MM.1S (cell line): ENCODE measurements around the gene RCAN1.

Experiments used
- DNase-seq: peaks from one replicate; pipeline ENCODE4 v3.0.0-alpha.2; 2015
- H2AFZ ChIP-seq: fragments of 300-600 bp; sonication (generic); 2 replicates; pipeline ENCODE4 v1.6.0; 2016; ENCODE audit warnings: antibody characterized with exemption, low read length
- H3F3A ChIP-seq: fragments of 300-600 bp; sonication (generic); 2 replicates; pipeline ENCODE4 v1.6.1; 2016; ENCODE audit warnings: mild to moderate bottlenecking, antibody characterized with exemption, low read length, moderate library complexity, mixed read lengths; ENCODE audit not compliant: insufficient read depth
- H3K27ac ChIP-seq: fragments of 300-600 bp; sonication (generic); 2 replicates; pipeline ENCODE4 v1.5.1; 2016; ENCODE audit warnings: mild to moderate bottlenecking, low read length
- H3K27me3 ChIP-seq: fragments of 300-600 bp; sonication (generic); replicated peaks from 2 replicates; pipeline ENCODE4 v1.6.0; 2016; ENCODE audit warnings: low read length; ENCODE audit not compliant: insufficient read depth
- H3K36me3 ChIP-seq: fragments of 300-600 bp; sonication (generic); replicated peaks from 2 replicates; pipeline ENCODE4 v1.6.1; 2016; ENCODE audit warnings: mild to moderate bottlenecking, low read length, mixed read lengths; ENCODE audit not compliant: insufficient read depth
- H3K4me1 ChIP-seq: fragments of 300-600 bp; sonication (generic); 2 replicates; pipeline ENCODE4 v1.6.1; 2016; ENCODE audit warnings: low read length, mixed read lengths
- H3K4me2 ChIP-seq: fragments of 300-600 bp; sonication (generic); 2 replicates; pipeline ENCODE4 v1.6.0; 2016; ENCODE audit warnings: low read depth, low read length
- H3K4me3 ChIP-seq: fragments of 300-600 bp; sonication (generic); 2 replicates; pipeline ENCODE4 v1.5.1; 2016; ENCODE audit warnings: low read length, mixed read lengths
- H3K79me2 ChIP-seq: fragments of 300-600 bp; sonication (generic); 2 replicates; pipeline ENCODE4 v1.6.1; 2016; ENCODE audit warnings: mixed run types, low read length, mixed read lengths
- H3K9ac ChIP-seq: fragments of 300-600 bp; sonication (generic); 2 replicates; pipeline ENCODE4 v1.6.1; 2016; ENCODE audit warnings: low read length, mixed read lengths
- H3K9me2 ChIP-seq: fragments of 300-600 bp; sonication (generic); replicated peaks from 2 replicates; pipeline ENCODE4 v1.6.1; 2016; ENCODE audit warnings: mild to moderate bottlenecking, low read length, mixed read lengths; ENCODE audit not compliant: insufficient read depth
- H3K9me3 ChIP-seq: fragments of 300-600 bp; sonication (generic); replicated peaks from 2 replicates; pipeline ENCODE4 v1.6.1; 2016; ENCODE audit warnings: mild to moderate bottlenecking, low read length, mixed read lengths; ENCODE audit not compliant: insufficient read depth
- H4K20me1 ChIP-seq: fragments of 300-600 bp; sonication (generic); 2 replicates; pipeline ENCODE4 v1.6.1; 2016; ENCODE audit warnings: mild to moderate bottlenecking, low read length, moderate library complexity, mixed read lengths; ENCODE audit not compliant: insufficient read depth
- EZH2 ChIP-seq: fragments of 300-600 bp; sonication (generic); optimal IDR thresholded peaks from 2 replicates; pipeline ENCODE3; 2017; ENCODE audit warnings: low read depth, mild to moderate bottlenecking, antibody characterized with exemption, low read length, mixed read lengths
- EZH2phosphoT487 ChIP-seq: fragments of 300-600 bp; sonication (generic); IDR thresholded peaks from 2 replicates; pipeline ENCODE4 v1.6.1; 2018; ENCODE audit warnings: antibody characterized with exemption, low read length
- TF ChIP-seq, protein P1 (sequence below): fragments of 300-600 bp; sonication (generic); IDR thresholded peaks from 2 replicates; pipeline ENCODE4 v1.5.1; 2016; ENCODE audit warnings: antibody characterized with exemption, low read length, mixed read lengths

The RCAN1 gene

DNA sequence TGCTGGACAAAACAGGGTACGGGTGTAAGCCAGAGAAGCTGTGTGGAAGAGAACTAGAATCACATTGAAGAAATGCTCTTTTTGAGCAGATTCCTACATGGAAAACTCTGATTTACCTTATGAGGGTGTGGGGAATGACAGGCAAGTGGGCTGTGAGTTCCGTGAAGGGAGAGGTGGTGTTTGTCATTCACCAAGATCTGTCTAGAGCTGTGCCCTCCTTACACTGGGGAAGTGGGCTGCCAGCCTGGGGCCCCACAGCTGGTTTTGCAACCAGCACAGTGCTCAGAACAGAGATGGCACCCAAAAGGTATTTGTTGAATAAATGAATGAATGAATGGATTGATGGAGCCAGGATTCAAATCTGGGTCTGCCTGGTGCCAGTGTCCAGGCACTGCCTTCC is 10.4 kb downstream of the RCAN1 start:
- Histone ChIP-seq H4K20me1 (no peaks in the 10 kb centered on the region), H3K27me3 (no peaks in the 10 kb centered on the region), H2AFZ (no peak overlapping the region), H3K4me1 (no peaks in the 10 kb centered on the region), H3K27ac (no peak overlapping the region), H3K9ac (no peak overlapping the region), H3K4me3 (no peak overlapping the region), H3F3A (no peaks in the 10 kb centered on the region), H3K9me3 (no peaks in the 10 kb centered on the region), H3K9me2 (no peaks in the 10 kb centered on the region), H3K36me3 (no peaks in the 10 kb centered on the region), H3K79me2 (peaks cover 19% of the 10 kb centered on the region), H3K4me2 (no peak overlapping the region)
- TF ChIP-seq EZH2phosphoT487 (no peak), EZH2 (no peak)
- TF ChIP-seq, protein P1, sequence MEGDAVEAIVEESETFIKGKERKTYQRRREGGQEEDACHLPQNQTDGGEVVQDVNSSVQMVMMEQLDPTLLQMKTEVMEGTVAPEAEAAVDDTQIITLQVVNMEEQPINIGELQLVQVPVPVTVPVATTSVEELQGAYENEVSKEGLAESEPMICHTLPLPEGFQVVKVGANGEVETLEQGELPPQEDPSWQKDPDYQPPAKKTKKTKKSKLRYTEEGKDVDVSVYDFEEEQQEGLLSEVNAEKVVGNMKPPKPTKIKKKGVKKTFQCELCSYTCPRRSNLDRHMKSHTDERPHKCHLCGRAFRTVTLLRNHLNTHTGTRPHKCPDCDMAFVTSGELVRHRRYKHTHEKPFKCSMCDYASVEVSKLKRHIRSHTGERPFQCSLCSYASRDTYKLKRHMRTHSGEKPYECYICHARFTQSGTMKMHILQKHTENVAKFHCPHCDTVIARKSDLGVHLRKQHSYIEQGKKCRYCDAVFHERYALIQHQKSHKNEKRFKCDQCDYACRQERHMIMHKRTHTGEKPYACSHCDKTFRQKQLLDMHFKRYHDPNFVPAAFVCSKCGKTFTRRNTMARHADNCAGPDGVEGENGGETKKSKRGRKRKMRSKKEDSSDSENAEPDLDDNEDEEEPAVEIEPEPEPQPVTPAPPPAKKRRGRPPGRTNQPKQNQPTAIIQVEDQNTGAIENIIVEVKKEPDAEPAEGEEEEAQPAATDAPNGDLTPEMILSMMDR = no peak
- no peak for DNase-seq

GRCh38 chr21:34603710-34604057 is 11.2 kb downstream of the RCAN1 start:
- no peak overlapping the region for H3K9ac ChIP-seq
- no peaks in the 10 kb centered on the region for H3K9me3 ChIP-seq
- no peaks in the 10 kb centered on the region for H3K36me3 ChIP-seq
- TF ChIP-seq, protein P1 = no peak
- TF ChIP-seq EZH2 = no peak
- H3K27ac ChIP-seq = no peak overlapping the region
- H3K4me3 ChIP-seq = no peak overlapping the region
- H3K27me3 ChIP-seq = no peaks in the 10 kb centered on the region
- DNase-seq = no peak
- H3F3A ChIP-seq = no peaks in the 10 kb centered on the region
- H3K79me2 ChIP-seq = peaks cover 12% of the 10 kb centered on the region
- no peak overlapping the region for H2AFZ ChIP-seq
- H3K4me1 ChIP-seq = no peaks in the 10 kb centered on the region
- H4K20me1 ChIP-seq = no peaks in the 10 kb centered on the region
- no peak overlapping the region for H3K4me2 ChIP-seq
- H3K9me2 ChIP-seq = no peaks in the 10 kb centered on the region

DNA sequence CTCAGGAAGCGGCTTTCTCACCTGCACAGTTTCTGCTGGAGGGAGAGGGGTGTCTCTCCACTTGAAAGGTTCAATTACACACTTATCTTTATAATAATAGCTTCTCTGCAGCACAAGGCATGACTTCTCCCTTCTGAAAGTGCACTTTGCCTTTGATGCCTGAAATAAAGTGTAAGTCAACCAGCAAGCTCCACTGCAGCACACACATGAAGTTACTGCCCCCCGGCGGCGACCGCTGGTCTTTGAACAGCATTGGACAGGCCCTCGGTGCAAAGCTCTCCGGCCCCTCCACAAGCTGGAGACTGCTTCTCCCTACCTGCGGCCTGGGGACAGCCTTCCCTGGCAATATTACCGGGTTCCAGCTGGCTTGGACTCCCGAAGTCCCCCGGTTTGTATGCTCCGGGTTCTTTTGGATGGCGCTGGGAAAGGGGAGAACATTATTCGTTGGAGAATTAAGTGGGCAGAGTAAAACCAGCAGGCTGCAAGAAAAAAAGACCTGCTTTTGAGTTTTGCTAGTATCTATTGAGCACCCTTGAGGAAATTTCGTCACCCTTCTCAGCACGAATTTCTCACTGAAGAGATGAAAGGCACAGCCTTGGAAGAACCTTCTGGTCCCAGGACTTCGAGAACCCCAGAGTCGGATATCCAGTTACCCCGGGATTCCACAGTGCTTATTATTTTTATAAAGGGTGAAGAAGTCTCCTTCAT is 11.8 kb downstream of the RCAN1 start:
- TF ChIP-seq EZH2 (no peak), EZH2phosphoT487 (no peak)
- TF ChIP-seq, protein P1 = peak; percentile 85
- Histone ChIP-seq H3K36me3 (no peaks in the 10 kb centered on the region), H3K4me1 (no peaks in the 10 kb centered on the region), H3K4me2 (no peak overlapping the region), H3K27me3 (no peaks in the 10 kb centered on the region), H3K9ac (no peak overlapping the region), H4K20me1 (no peaks in the 10 kb centered on the region), H3F3A (no peaks in the 10 kb centered on the region), H3K4me3 (no peak overlapping the region), H3K27ac (no peak overlapping the region), H3K79me2 (peaks cover 7% of the 10 kb centered on the region), H3K9me3 (no peaks in the 10 kb centered on the region), H3K9me2 (no peaks in the 10 kb centered on the region), H2AFZ (no peak overlapping the region)
- DNase-seq = peak; percentile 67
